Endothelial cell of umbilical vein (primary cell): ENCODE data around the gene FKBP8. TPM values are rescaled to one million over a fixed set of nuclear protein-coding genes. Genes with fewer than 3 reads are reported as not detected.

ENCODE experiments used
- BruUV-seq: library from RNA; stranded (reverse); fragments of 400-500 nt; replicated peaks from 2 replicates; lab custom pipeline; 2021; lab: Mats Ljungman, UMichigan
- CTCF ChIA-PET: fragments of 300-600, 350-600 bp; sonication (Branson Sonifier 250); formaldehyde crosslinking; loops from one replicate; lab custom pipeline; 2021; ENCODE audit warnings: antibody characterized with exemption, inconsistent platforms; lab: Charles Lee
- POLR2A ChIA-PET: fragments of 300-600, 350-600 bp; sonication (Branson Sonifier 250); formaldehyde crosslinking; loops from one replicate; lab custom pipeline; 2021; ENCODE audit warnings: antibody characterized with exemption, inconsistent platforms; lab: Charles Lee
- DNase-seq: peaks from one replicate; pipeline ENCODE4 v3.0.0-alpha.2; 2011; ENCODE audit warnings: low read depth, low spot score
- FAIRE-seq: peaks from 2 replicates; lab custom pipeline; 2011; peaks lifted over from hg19 to GRCh38; lab: Jason Lieb, UNC
- H2AFZ ChIP-seq: 2 replicates; pipeline ENCODE4 v1.6.0; 2012; ENCODE audit warnings: low read depth, low read length, control low read depth, inconsistent platforms
- H3K27ac ChIP-seq: 2 replicates; pipeline ENCODE4 v1.5.1; 2011; ENCODE audit warnings: low read depth, mild to moderate bottlenecking, control low read depth, low read length, moderate library complexity; ENCODE audit not compliant: insufficient read depth
- H3K27me3 ChIP-seq, 2 experiments: 2 replicates each; pipeline versions ENCODE4 v1.6.0 to v1.6.1; 2011; ENCODE audit warnings: low read length in 2 of 2, mixed read lengths in 1 of 2; ENCODE audit not compliant: control insufficient read depth in 2 of 2, insufficient read depth in 2 of 2
- H3K36me3 ChIP-seq, 2 experiments: 2 replicates in 1 of 2; 3 replicates in 1 of 2; pipeline ENCODE4 v1.5.1; 2011; ENCODE audit warnings: low read length in 2 of 2, mild to moderate bottlenecking in 1 of 2, moderate library complexity in 1 of 2; ENCODE audit not compliant: control insufficient read depth in 2 of 2, insufficient read depth in 2 of 2; ENCODE audit errors: extremely low read depth in 1 of 2
- H3K4me1 ChIP-seq: 3 replicates; pipeline ENCODE4 v1.5.1; 2011; ENCODE audit warnings: mild to moderate bottlenecking, low read length; ENCODE audit not compliant: control insufficient read depth, insufficient read depth; ENCODE audit errors: extremely low read depth
- H3K4me2 ChIP-seq: 2 replicates; pipeline ENCODE4 v1.6.1; 2011; ENCODE audit warnings: low read length, control low read depth, mixed read lengths; ENCODE audit not compliant: insufficient read depth
- H3K4me3 ChIP-seq, 3 experiments: fragments of 200-600 bp in 1 of 3; sonication (generic), shearing (Covaris generic) in 1 of 3; replicated peaks in 1 of 3; 2 replicates each; pipeline ENCODE4 v1.5.1; 2011 to 2016; ENCODE audit warnings: control low read depth in 3 of 3, low read length in 3 of 3, mild to moderate bottlenecking in 2 of 3, inconsistent platforms in 1 of 3, low read depth in 1 of 3, moderate library complexity in 1 of 3; ENCODE audit not compliant: insufficient read depth in 1 of 3
- H3K79me2 ChIP-seq: 2 replicates; pipeline ENCODE4 v1.6.0; 2012; ENCODE audit warnings: low read length, inconsistent platforms; ENCODE audit not compliant: control insufficient read depth, insufficient read depth
- H3K9ac ChIP-seq: replicated peaks from 2 replicates; pipeline ENCODE3; 2011; ENCODE audit warnings: low read length, control low read depth; ENCODE audit not compliant: insufficient read depth; ENCODE audit errors: extremely low read depth
- H3K9me1 ChIP-seq: replicated peaks from 3 replicates; pipeline ENCODE4 v1.6.0; 2011; ENCODE audit warnings: mild to moderate bottlenecking, low read length; ENCODE audit not compliant: control insufficient read depth, insufficient read depth; ENCODE audit errors: extremely low read depth
- H3K9me3 ChIP-seq: replicated peaks from 2 replicates; pipeline ENCODE4 v1.5.1; 2012; ENCODE audit warnings: low read length, inconsistent platforms; ENCODE audit not compliant: control insufficient read depth, insufficient read depth
- H4K20me1 ChIP-seq: replicated peaks from 2 replicates; pipeline ENCODE3; 2011; ENCODE audit warnings: mild to moderate bottlenecking, low read length; ENCODE audit not compliant: control insufficient read depth, insufficient read depth; ENCODE audit errors: extremely low read depth
- EZH2 ChIP-seq: IDR thresholded peaks from 2 replicates; pipeline ENCODE4 v1.6.1; 2012; ENCODE audit warnings: borderline replicate concordance, low read depth, mild to moderate bottlenecking, moderate library complexity, low read length, inconsistent platforms; ENCODE audit not compliant: severe bottlenecking
- GATA2 ChIP-seq: IDR thresholded peaks from 2 replicates; pipeline ENCODE4 v1.7.0; 2011; ENCODE audit warnings: low read depth, mild to moderate bottlenecking, moderate library complexity, mixed read lengths, low read length; ENCODE audit not compliant: insufficient read length, insufficient read depth
- JUN ChIP-seq: IDR thresholded peaks from 2 replicates; pipeline ENCODE4 v1.6.1; 2011; ENCODE audit warnings: borderline replicate concordance, low read depth; ENCODE audit not compliant: insufficient read length, insufficient read depth
- MYC ChIP-seq: IDR thresholded peaks from one replicate; pipeline ENCODE4 v1.6.1; 2011; ENCODE audit warnings: mild to moderate bottlenecking, low read depth, low read length
- POLR2A ChIP-seq: IDR thresholded peaks from 2 replicates; pipeline ENCODE4 v1.6.1; 2012; ENCODE audit warnings: low read depth, mild to moderate bottlenecking, control low read depth, low read length
- POLR2AphosphoS5 ChIP-seq: IDR thresholded peaks from 2 replicates; pipeline ENCODE4 v1.6.1; 2012; ENCODE audit warnings: low read depth, mild to moderate bottlenecking, control low read depth, low read length, moderate library complexity; ENCODE audit not compliant: insufficient read depth
- dilution Hi-C: fragments of 300-500 bp; cut with MboI; formaldehyde crosslinking; loops from one replicate; pipeline ENCODE4 v1.15.0; 2019; ENCODE audit warnings: low sequenced_read_pairs; ENCODE audit not compliant: extremely low pct_ligation_motif_present
- intact Hi-C: fragments of 100-400 bp; cut with micrococcal nuclease; formaldehyde crosslinking; loops from one replicate; pipeline ENCODE4 v1.10.0; 2022
- polyA plus RNA-seq, 4 experiments: library from polyadenylated mRNA; depleted of rRNA in 3 of 4; stranded (reverse) in 3 of 4; unstranded in 1 of 4; fragments of >200 nt; gene quantifications; 2 replicates each; pipeline versions ENCODE4 v1.2.1 to v1.2.3, GENCODE V29; 2011 to 2012; ENCODE audit warnings: missing spikeins in 1 of 4
- total RNA-seq: library from RNA; stranded (reverse); gene quantifications from 2 replicates; pipeline ENCODE4 v1.2.3, GENCODE V29; 2021

The FKBP8 gene
- total and polyA plus RNA-seq, 2 donors (not counting 3 experiments of a cell fraction or from before 2014, with no cell fraction given), result 150 to 173 TPM

GRCh38 chr19:18507021-18507726 is 36.2 kb downstream of the FKBP8 start:
- Histone ChIP-seq H3K36me3 (no peaks in the 10 kb centered on the region), H2AFZ (no peak overlapping the region), H3K4me2 (no peak overlapping the region), H3K79me2 (peaks cover 71% of the 10 kb centered on the region), H3K9ac (no peak overlapping the region), H3K4me3 (no peak overlapping the region), H3K27me3 (no peaks in the 10 kb centered on the region), H3K9me3 (no peaks in the 10 kb centered on the region), H3K9me1 (no peaks in the 10 kb centered on the region), H3K27ac (no peak overlapping the region), H4K20me1 (no peaks in the 10 kb centered on the region), H3K4me1 (peaks cover 14% of the 10 kb centered on the region)
- dilution Hi-C loops (no loop called here), intact Hi-C loops (no loop called here)
- BruUV-seq, result no TSS peak
- POLR2A ChIA-PET, result interaction anchor here (1.4 kb wide), 1 partner anchor 13 kb away, joined by 3 read pairs; no protein-coding TSS in a partner anchor
- TF ChIP-seq JUN, result no peak
- no peak for TF ChIP-seq EZH2
- no peak for TF ChIP-seq MYC
- no peak for TF ChIP-seq POLR2AphosphoS5
- TF ChIP-seq GATA2, result peak; percentile 82
- TF ChIP-seq POLR2A, result no peak
- DNase-seq, result peak; percentile 27
- CTCF ChIA-PET, result interaction anchor here (1.0 to 3.3 kb wide), 10 partner anchors 8 to 340 kb away, joined by 3 to 16 read pairs (median 6); partner anchors contain the start of gene ELL
- peak; percentile 81 for FAIRE-seq
